GM19240 (cell line): ENCODE results near the gene GNPTG.

Experiments
- DNase-seq: peaks from one replicate; pipeline ENCODE4 v3.0.0; 2011; ENCODE audit warnings: low spot score; ENCODE audit not compliant: insufficient read length

The GNPTG gene

DNA sequence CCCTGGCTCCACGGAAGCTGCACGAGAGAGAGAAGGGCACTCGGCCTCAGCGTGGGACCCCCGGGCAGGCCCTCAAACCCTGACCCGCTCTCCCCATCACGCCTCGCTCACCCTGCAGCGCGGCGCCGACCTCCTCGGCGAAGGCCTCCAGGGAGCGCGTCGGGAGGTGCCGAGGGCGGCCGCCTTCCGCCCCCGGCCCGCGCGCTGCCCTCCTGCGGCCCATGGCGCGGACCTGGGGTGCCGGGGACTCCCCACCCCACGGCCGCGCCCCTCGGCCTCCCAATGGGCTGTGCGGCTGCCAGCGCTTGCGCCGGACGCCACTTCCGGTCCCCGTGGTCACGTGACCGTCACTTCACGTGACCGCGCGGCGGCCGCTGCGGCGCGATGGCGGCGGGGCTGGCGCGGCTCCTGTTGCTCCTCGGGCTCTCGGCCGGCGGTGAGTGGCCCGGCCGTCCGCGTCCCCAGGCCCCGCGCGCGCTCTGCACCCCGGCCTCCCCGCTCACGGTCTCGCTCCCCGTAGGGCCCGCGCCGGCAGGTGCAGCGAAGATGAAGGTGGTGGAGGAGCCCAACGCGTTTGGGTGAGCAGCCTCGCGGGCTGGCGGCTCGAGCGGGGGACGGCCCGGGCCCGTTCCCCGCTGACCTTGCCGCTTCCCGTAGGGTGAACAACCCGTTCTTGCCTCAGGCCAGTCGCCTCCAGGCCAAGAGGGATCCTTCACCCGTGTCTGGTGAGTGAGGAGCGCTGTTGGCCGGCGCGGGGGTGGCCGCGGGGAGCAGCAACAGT lies at the start of gene GNPTG, which contains the start of gene TSR3:
Gene GNPTG, plus strand, starts transcription at position 350 of the 781 bp plus-strand sequence. Its CDS starts 35 bp downstream, at position 385.
Gene TSR3, minus strand, starts transcription at position 297 of the 781 bp plus-strand sequence. Its CDS starts 74 bp downstream, at position 223.
- DNase-seq, result peak; percentile 91

DNA sequence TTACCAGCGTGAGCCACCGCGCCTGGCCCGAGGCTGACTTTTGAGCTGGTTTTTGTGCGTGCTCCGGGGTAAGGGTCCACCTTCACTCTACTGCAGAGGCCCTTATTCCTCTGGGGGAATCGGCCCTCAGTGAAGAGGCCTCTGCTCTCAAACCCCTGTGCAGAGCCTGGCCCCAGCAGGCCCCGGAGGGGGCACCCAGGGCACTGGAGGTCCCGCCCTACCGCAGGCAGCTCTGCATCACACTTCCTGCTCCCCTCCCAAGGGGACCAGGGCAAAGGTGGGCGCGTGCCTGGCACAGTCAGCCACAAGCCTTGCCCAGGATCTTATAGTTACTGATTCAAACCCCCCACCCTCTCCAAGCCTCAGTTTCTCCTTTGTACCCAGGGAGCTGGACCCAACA lies 45.9 kb upstream of the GNPTG start:
- DNase-seq, result no peak

DNA sequence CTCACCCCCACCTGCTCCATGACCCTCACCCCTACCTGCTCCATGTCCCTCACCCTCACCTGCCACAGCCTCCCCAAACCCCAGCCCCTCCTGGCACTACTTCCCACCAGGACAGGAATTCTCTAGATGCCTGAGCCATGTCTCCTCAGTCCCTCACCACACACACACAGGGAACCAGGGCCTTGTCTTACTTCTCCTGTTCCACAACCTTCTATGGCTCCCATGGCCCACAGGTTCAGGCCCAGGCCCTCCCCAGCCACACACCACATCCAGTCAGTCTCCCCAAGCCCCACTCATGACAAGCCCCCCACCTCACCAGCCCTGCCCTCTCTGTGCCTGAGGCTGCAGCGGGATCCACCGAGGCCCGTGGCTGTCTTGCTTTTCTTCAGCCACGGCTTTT lies 45.4 kb upstream of the GNPTG start:
- DNase-seq, result no peak

GRCh38 chr16:1308036-1308976 lies 43.4 kb upstream of the GNPTG start:
- no peak for DNase-seq

DNA sequence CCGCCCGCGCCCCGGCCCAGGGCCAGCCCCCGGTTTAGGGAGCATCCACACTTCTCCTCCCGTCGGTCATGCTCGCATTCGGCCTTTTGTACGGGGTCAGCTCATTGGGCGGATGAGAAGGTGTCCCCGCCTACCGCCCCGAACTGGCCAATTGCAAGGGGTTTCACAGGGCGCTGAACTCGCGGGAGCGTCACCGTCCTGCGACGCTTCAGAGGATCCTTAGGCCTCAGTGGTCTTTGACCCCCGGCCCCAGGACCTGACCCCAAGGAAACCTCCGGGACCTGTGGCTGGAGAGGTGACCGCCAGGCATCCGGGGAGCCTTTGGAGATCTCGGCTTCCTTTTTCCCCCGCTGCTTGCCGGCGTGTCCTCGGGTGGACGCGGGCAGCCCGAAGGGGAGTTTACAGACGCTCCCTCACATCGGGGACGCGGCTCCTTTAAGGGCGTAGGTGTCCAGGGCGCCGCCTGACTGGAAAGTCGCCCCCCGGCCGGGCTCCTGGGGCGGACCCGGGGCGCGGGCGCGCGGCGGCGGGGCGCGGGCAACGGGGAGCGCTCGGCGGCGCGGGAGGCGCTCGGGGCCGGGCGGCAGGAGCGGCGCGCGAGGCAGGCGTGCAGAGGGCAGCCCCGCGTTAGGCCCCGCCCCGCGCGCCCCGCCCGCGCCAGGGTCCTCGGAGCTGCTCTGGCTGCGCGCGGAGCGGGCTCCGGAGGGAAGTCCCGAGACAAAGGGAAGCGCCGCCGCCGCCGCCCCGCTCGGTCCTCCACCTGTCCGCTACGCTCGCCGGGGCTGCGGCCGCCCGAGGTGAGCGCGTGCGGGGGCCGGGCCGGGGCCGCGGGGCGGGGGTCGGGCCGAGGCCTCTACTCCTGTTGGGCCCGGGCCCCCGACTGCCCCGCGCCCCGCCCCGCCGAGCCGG lies 42.5 kb upstream of the GNPTG start, which contains the start of gene UBE2I:
Gene UBE2I, plus strand, starts transcription at position 660 of the 909 bp plus-strand sequence. CDS start 4,395 bp downstream, outside the sequence.
- peak; percentile 90 for DNase-seq

DNA sequence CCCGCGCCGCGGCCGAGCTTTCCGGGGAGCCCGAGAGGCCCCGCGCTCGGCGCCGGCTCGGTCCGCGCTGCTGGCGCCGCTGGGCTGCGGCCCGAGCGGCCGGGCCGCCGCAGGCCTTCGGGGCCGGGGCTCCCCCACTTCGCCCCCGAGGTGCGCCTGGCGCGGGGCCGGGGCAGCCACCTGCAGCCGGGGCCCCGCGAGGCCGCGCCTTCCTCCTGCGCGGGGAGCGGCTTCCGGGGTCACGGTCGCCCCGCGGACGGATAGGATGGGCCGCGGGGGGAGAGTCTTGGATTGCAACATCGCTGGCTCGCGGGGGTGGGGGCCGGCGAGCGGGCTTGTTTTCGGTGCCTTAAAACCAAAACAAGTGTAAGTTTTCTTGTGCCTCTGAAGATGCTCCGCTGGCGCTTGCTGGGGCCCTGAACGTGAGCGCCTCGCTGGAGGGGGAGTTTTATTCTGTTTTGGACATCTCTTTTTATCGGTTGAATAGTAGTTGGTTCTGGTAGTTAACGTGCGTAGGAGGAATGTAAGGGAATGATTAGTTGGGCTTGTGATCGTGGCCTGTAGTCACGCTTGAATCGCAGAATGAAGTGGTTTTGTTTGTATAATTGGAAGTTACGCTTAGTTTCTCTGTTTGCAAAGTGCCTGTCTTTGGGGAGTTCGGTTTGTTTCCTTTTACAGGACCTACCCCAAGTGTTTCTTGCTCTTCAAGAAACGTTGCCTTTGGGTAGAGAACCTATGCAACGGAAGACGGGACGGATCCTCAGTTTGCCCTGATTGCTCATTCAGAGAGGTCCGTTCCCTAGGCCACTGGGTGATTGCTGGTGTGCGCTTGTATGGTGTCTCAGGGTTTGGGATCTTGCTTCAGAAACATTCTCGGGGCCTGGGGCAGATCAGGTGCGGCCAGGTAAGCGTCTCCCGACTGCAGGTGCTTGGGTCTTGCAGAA lies 41.6 kb upstream of the GNPTG start:
- DNase-seq, result no peak

- DNase-seq, result peak; percentile 50
These were observed 40.9 kb upstream of the GNPTG start for GRCh38 chr16:1310832-1311200.

DNA sequence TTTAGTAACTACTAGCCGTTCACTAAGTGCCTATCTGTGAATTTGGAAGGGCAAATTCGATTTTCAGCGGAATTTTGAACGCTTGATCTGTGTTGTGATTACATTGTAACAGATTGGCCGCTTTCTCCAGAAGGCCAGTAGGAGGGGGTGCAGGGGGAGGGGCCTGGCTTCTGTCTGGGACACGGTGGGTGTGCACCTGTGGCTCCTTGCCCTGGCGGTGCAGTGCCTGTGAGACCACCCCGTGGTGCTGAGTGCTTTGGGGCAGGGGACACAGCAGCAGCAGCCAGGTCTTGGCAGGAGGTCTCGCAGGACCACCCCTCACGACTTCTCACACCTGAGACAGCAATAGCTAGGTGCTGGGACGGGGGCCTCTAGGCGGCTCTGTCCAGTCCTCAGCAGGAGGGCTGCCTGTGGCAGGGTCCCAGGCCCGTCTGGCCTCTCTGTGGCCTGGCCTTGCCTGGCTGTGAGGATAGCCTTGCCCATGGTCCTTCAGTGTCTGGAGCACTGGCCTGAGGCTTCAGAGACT lies 40.5 kb upstream of the GNPTG start:
- DNase-seq, result no peak

DNA sequence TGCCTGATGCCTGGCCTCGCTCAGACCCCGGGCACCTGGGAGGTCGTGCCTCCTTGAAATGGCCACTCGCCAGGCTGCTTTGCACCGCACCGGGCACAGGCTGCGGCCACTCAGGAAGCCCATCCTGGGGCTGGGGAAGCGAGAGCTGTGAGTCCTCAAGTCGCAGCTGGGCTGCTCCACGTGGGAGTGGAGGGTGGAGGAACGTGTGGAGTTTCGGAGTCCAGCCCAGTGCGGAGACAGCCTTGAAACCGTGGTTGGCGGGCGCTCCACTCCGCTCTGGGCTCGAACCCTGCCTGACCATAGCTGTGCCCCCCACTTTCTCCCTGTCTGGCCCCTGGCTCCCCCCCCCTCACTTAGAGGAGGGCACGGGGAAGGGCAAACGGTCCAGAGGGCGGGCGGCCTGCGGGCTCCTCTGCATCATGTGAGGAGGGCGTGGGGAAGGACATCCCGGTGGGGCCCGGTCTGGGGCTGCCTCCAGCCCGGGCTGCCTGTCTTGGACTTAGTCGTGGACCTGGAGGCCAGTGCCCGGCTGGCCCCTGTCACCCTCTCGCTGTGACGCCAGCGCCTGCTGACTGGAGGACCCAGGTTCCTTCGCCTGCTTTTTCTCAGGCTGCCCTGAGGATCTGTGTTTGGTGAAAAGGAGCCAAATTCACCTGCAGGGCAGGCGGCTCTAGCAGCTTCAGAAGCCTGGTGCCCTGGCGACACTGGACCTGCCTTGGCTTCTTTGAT lies 39.8 kb upstream of the GNPTG start:
- no peak for DNase-seq

- no peak for DNase-seq
These were observed 39.3 kb upstream of the GNPTG start for GRCh38 chr16:1312467-1312816.

DNA sequence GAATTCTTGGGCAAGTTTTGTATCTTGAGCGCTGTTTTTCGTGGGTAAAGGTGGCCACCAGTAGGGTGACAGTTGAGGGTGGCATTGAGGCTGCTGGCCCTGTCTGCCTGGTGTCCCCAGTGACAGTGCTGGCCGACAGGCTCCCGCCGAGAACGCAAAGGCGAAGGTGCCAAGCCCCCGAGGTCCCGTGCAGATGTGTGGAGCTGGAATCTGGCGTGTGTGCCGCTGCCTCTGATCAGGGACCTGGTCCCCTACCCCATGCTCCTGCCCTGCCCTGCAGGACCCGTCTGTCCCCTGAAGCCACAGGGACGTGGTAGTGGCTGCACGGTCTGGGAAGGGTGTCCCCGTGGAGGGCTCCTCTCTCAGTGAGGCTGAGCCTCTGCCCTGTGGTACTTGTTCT lies 38.8 kb upstream of the GNPTG start:
- no peak for DNase-seq

DNA sequence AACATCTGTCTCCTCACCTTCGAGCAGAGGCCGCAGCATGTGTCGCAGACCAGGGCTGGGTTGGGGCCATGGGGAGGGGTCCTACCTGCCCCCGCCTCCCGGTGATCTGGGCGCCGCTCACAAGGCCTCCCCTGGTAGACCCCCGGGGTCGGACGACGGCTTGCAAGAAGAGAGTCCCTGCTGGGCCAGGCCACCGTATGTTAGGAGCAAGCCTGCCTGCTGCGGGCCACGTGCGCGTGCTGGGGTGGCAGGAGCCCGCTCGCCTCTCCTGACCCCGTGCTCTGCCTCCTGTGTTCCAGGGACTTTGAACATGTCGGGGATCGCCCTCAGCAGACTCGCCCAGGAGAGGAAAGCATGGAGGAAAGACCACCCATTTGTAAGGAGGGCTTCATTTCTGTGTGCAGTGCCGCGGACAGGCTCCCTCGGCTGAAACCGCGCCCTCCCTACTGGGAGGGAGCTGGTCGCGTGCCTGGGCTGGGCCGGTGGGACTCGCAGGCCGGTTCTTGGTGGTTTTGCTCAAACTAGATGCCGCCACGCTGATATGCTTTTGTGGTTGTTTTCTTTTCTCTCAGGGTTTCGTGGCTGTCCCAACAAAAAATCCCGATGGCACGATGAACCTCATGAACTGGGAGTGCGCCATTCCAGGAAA lies 37.9 kb upstream of the GNPTG start:
- DNase-seq, result no peak

DNA sequence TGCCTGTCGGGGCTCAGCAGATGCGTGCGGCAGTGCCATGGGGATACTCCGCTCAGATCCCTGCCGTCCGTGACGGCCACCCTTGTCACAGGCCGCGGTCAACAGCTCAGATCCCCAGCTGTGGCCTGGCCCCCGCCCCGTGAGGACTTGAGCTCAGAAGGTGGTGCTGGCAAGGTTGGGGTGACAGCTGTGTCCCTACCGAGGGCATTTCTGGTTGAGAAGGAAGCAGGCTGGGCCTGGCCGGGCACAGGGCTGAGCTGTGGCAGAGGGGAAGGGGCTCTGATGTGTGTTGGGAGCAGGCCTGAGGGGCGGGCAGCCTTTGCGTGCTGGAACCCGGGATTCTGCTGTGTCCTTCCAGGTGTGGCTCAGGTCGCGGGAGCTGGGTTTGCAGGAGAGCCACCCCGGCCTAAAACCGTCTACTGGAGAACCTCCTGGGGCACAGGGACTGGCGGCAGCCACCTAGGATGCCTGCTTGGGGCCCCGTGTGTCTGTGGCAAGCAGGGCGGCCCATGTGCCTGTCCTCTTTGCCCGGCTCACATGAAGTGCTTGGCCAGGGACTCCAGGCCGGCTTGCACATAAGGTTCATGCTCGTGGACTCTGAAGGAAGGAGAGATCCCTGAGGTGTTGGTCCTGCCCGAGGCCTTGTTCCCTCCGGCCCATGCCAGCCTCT lies 37.2 kb upstream of the GNPTG start:
- DNase-seq, result no peak

DNA sequence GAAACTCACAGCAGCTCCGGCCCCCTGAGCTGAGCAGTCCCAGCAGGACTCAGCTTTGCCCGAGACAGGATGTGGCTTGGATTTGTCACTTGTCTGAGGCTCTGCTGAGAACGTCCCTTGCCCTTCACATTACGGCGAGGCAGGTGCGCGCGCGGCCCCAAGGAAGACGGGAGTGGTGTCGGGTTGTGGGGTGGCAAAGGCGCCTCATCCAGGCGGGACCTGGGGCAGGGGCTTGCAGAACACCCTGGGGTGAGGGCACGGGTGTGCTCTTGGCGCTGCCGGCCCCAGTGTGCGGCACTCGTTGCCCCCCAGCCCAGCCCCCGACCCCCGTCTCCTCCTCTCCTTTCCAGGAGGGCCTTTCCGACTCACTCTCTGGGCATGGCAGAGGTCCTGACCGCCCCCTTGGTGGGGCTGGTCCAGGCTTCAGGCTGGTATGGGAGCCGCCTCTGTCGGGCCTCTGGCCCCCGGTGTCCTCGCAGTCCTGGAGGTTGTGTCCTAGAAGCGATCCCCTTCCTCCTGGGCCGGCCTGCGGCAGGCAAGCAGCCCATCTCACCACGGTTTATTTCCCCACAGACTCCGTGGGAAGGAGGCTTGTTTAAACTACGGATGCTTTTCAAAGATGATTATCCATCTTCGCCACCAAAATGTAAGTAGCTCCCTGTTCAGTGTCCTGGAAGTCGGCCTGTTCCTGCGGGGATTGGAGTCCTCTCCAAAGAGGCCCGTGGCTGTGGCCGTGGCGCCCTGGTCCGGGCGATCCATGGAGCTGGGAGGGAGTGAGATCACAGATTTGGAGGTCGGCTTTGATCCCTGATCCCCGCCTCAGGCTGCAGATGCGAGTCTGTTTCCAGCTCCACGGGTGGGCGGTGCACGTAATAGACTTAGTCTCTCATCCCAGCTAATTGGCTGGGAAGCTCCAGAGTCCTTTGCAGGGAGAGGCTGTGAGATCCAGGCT lies 36.4 kb upstream of the GNPTG start:
- no peak for DNase-seq

DNA sequence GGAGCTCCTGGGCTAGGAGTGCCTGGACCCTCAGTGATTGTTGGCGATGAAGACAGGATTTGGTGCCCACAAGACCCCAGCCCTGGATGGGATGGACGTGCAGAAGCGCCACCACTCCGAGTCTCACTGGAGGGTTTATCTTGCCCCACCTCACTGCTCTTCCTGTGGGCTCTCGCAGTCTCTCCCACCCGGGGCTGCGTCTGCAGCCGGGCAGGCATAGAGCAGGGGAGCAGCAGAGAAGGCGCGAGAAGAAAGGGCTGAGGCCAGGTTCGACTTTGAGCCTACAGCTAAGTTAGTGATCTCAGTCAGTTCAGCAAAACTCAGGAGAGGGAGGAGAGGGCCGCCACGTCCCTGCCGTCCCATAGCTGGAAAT lies 35.7 kb upstream of the GNPTG start:
- no peak for DNase-seq

- no peak for DNase-seq
These were observed 34.1 kb upstream of the GNPTG start for GRCh38 chr16:1317479-1318267.
